ENCODE measurements around the gene SNRPF. TPM values are rescaled to one million over a fixed set of nuclear protein-coding genes. Genes with fewer than 3 reads are reported as not detected.
A peak's percentile ranks its signal among the peaks of the same experiment; 100 is the strongest.

Gene SNRPF
- total and polyA plus RNA-seq, 2 of the 8 experiments (the other 6 are each of a cell fraction or from before 2014, with no cell fraction given) = 58.5 to 79.7 TPM

DNA sequence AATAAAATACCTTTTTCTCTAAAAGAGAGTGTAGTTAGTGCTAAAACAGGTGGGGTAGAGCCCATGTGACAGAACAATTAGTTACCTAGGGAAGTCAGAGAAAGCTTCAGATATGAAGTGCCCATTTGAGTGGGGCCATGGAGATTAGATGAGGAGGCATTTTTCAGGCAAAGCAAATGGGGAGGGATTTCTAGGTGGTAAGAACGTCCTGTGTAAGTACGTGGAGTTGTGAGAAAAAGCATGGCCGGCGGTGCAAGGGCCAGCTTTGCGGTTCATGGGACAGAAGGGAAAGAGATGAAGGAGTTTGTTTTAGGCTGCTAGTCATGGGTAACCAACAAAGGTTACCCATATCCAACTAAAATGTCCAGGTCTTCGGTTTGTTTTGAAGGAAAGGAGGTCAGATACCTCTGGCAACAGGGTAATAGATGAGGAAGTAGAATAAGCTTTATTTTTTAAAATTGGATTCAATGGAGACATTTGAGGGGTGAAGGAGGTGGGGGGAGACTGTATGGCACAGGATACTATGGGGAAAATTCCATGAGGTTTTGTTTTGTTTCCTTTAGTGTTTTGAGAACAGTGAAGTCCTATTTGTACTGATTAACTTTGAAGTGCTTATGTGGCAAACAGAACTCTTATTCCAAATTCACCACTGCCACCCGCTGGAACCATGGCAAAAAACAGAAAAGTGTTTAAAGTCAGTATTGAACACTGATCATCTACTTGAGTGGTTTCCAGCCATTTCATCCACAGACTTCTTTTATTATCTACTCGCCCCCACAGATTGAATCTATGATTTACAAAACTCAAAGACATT is 10.0 kb upstream of the SNRPF start:
- Histone ChIP-seq H3K23ac (ENCODE audit: insufficient read length) (no peak overlapping the region), H3K4me1 (replicated peaks in 1 of 4; ENCODE audit: control insufficient read depth in 3 of 4, insufficient read depth in 4 of 4, low read length in 3 of 4) (peaks cover 0 to 2% (median 0%) of the 10 kb centered on the region in 4 experiments; a peak in 1 of 7 replicates), H3K79me1 (ENCODE audit: low read depth, low read length) (no peaks in the 10 kb centered on the region), H2BK15ac (ENCODE audit: low read length) (no peak overlapping the region), H3K27me3 (replicated peaks in 1 of 4; ENCODE audit: control insufficient read depth in 3 of 4, extremely low read depth in 1 of 4, insufficient read depth in 3 of 4, low read length in 3 of 4) (no peaks in the 10 kb centered on the region), H2AK5ac (ENCODE audit: low read depth, low read length) (no peak overlapping the region), H3K9ac (replicated peaks in 1 of 4; ENCODE audit: extremely low read depth in 1 of 4, low read depth in 3 of 4, low read length in 3 of 4) (no peak overlapping the region), H3K23me2 (ENCODE audit: low read depth, low read length) (no peaks in the 10 kb centered on the region), H3K27ac (ENCODE audit: low read depth, low read length) (no peak overlapping the region), H3K4me3 (ENCODE audit: extremely low read depth in 1 of 4, insufficient read depth in 2 of 4, low read depth in 3 of 4, low read length in 4 of 4) (no peak overlapping the region), H4K91ac (replicated peaks; ENCODE audit: insufficient read length, low read length) (no peak overlapping the region), H3K4ac (replicated peaks; ENCODE audit: insufficient read length, low read depth, low read length) (no peak overlapping the region), H2BK12ac (ENCODE audit: low read depth, low read length) (no peak overlapping the region), H2BK5ac (ENCODE audit: low read depth, low read length) (no peak overlapping the region), H2BK120ac (replicated peaks; ENCODE audit: low read depth, low read length) (no peak overlapping the region), H3K79me2 (ENCODE audit: control insufficient read depth in 1 of 2, insufficient read depth in 2 of 2, low read length in 2 of 2) (no peaks in the 10 kb centered on the region), H4K5ac (ENCODE audit: insufficient read length, low read depth, low read length) (no peak overlapping the region), H2AFZ (ENCODE audit: low read length) (peak overlapping the region; percentile 75), H3K56ac (replicated peaks; ENCODE audit: insufficient read length, low read depth, low read length) (no peak overlapping the region), H3K4me2 (ENCODE audit: insufficient read depth in 1 of 2, low read depth in 2 of 2, low read length in 2 of 2) (no peak overlapping the region; a peak in 1 of 4 replicates), H3K14ac (ENCODE audit: insufficient read length) (no peak overlapping the region), H4K20me1 (replicated peaks in 1 of 2; ENCODE audit: control insufficient read depth in 1 of 2, insufficient read depth in 2 of 2, low read length in 2 of 2) (no peaks in the 10 kb centered on the region), H2BK20ac (ENCODE audit: low read length) (no peak overlapping the region), H3K9me3 (ENCODE audit: insufficient read depth in 2 of 2, low read depth in 1 of 2, low read length in 1 of 2) (no peaks in the 10 kb centered on the region), H3K18ac (ENCODE audit: extremely low read depth, low read length) (no peak overlapping the region), H3K36me3 (ENCODE audit: control insufficient read depth in 2 of 4, insufficient read depth in 4 of 4, low read length in 3 of 4) (no peaks in the 10 kb centered on the region), H4K8ac (ENCODE audit: extremely low read depth, insufficient read depth, low read length) (no peak overlapping the region; the same call in 1 of the 2 replicates)
- ChIA-PET POLR2A (ENCODE audit: partially characterized antibody) (interaction anchor here (0.6 to 1.8 kb wide), 3 partner anchors 10 to 57 kb away, joined by 3 to 6 read pairs (median 3); partner anchors contain the start of gene SNRPF), CTCF (ENCODE audit: partially characterized antibody) (interaction anchor here (0.5 to 1.7 kb wide), 14 partner anchors 17 to 374 kb away, joined by 3 to 8 read pairs (median 3); no protein-coding TSS in a partner anchor)
- FAIRE-seq (peak; percentile 90), DNase-seq (ENCODE audit: low read depth in 1 of 2, low spot score in 2 of 2) (no peak)
- 67% methylated on average over 8 of the region's 8 CpGs; no CpG with 5 or more reads in 1 of the 2 experiments for WGBS, 2 experiments (ENCODE audit: extremely low coverage in 1 of 2, insufficient coverage in 1 of 2, insufficient read length in 1 of 2, insufficient replicate concordance in 2 of 2, low coverage in 1 of 2, low lambda C conversion rate in 2 of 2, missing lambda C conversion rate in 1 of 2)
- TF ChIP-seq RXRA (IDR thresholded peaks at IDR 0.05; ENCODE audit: insufficient read depth, low read depth, low read length) (no peak), MAFK (IDR thresholded peaks at IDR 0.05; ENCODE audit: low read depth, low read length) (0 out of 2 replicates have a peak, but pooled peaks have one; percentile 10), GTF2F1 (IDR thresholded peaks at IDR 0.05; ENCODE audit: borderline replicate concordance, low read depth, low read length) (no peak), RAD21 (IDR thresholded peaks at IDR 0.05 in 1 of 2, conservative IDR thresholded peaks at IDR 0.05 in 1 of 2; ENCODE audit: low read depth in 2 of 2, low read length in 2 of 2) (peak; percentile 74 to 79), JUND (IDR thresholded peaks at IDR 0.05; ENCODE audit: low read length) (no peak), CBX5 (IDR thresholded peaks at IDR 0.05; ENCODE audit: low read depth, low read length) (no peak), RNF2 (IDR thresholded peaks at IDR 0.05; ENCODE audit: borderline replicate concordance, low read depth, low read length, missing control alignments, poor library complexity, severe bottlenecking) (no peak)
- TF ChIP-seq, protein P1, sequence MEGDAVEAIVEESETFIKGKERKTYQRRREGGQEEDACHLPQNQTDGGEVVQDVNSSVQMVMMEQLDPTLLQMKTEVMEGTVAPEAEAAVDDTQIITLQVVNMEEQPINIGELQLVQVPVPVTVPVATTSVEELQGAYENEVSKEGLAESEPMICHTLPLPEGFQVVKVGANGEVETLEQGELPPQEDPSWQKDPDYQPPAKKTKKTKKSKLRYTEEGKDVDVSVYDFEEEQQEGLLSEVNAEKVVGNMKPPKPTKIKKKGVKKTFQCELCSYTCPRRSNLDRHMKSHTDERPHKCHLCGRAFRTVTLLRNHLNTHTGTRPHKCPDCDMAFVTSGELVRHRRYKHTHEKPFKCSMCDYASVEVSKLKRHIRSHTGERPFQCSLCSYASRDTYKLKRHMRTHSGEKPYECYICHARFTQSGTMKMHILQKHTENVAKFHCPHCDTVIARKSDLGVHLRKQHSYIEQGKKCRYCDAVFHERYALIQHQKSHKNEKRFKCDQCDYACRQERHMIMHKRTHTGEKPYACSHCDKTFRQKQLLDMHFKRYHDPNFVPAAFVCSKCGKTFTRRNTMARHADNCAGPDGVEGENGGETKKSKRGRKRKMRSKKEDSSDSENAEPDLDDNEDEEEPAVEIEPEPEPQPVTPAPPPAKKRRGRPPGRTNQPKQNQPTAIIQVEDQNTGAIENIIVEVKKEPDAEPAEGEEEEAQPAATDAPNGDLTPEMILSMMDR (IDR thresholded peaks at IDR 0.05; ENCODE audit: control extremely low read depth in 1 of 3, insufficient read depth in 1 of 3, low read depth in 1 of 3, low read length in 3 of 3) = peak in 2 of 3 experiments; percentile 42 to 50; a peak in 2 of 4 replicates
